Activated naive CD4-positive, alpha-beta T cell treated with anti-CD3 and anti-CD28 coated beads, Interleukin-2, amount 50 U/mL, for 16 hours (primary cell): ENCODE measurements around the gene SNHG17.
"Not testable (repeated sequence)": the region's sequence is repeated elsewhere in the genome, so short reads cannot be mapped to it uniquely, and the experiment has no call there.

Source experiments
- DNase-seq: peaks from one replicate; pipeline ENCODE4 v3.0.0-alpha.2; 2020

The SNHG17 gene

GRCh38 chr20:38418509-38419204 is 16.5 kb downstream of the SNHG17 start:
- DNase-seq, result no peak

- no peak for DNase-seq
Measured at GRCh38 chr20:38414769-38415450, 20.2 kb downstream of the SNHG17 start.

- no peak for DNase-seq
Measured at GRCh38 chr20:38412877-38413577, 22.1 kb downstream of the SNHG17 start.

GRCh38 chr20:38407822-38408221 is 27.3 kb downstream of the SNHG17 start:
- not testable (repeated sequence) for DNase-seq

- DNase-seq, result no peak
Measured at GRCh38 chr20:38407321-38407720, 27.8 kb downstream of the SNHG17 start.

GRCh38 chr20:38406476-38406875 is 28.7 kb downstream of the SNHG17 start:
- no peak for DNase-seq

- no peak for DNase-seq
Measured at GRCh38 chr20:38405132-38405531, 30.0 kb downstream of the SNHG17 start.

GRCh38 chr20:38404016-38404415 is 31.1 kb downstream of the SNHG17 start:
- no peak for DNase-seq

GRCh38 chr20:38402816-38403215 is 32.3 kb downstream of the SNHG17 start:
- no peak for DNase-seq

GRCh38 chr20:38402089-38402488 is 33.0 kb downstream of the SNHG17 start:
- DNase-seq, result no peak

- DNase-seq, result not testable (repeated sequence)
Measured at GRCh38 chr20:38395751-38396395, 39.3 kb downstream of the SNHG17 start.

GRCh38 chr20:38395165-38395564 is 40.0 kb downstream of the SNHG17 start:
- DNase-seq, result no peak

GRCh38 chr20:38393259-38393658 is 41.9 kb downstream of the SNHG17 start:
- DNase-seq, result no peak

- DNase-seq, result no peak
Measured at GRCh38 chr20:38392356-38392755, 42.8 kb downstream of the SNHG17 start.

GRCh38 chr20:38387953-38388352 is 47.2 kb downstream of the SNHG17 start:
- no peak for DNase-seq

GRCh38 chr20:38386851-38387250 is 48.3 kb downstream of the SNHG17 start:
- no peak for DNase-seq

GRCh38 chr20:38386004-38386403 is 49.1 kb downstream of the SNHG17 start:
- no peak for DNase-seq

- no peak for DNase-seq
Measured at GRCh38 chr20:38383147-38383546, 52.0 kb downstream of the SNHG17 start.

GRCh38 chr20:38377838-38378237 is 57.3 kb downstream of the SNHG17 start:
- not testable (repeated sequence) for DNase-seq

GRCh38 chr20:38377039-38377685 is 58.0 kb downstream of the SNHG17 start:
- DNase-seq, result no peak

- no peak for DNase-seq
Measured at GRCh38 chr20:38373898-38374297, 61.2 kb downstream of the SNHG17 start.

- DNase-seq, result no peak
Measured at GRCh38 chr20:38373231-38373867, 61.8 kb downstream of the SNHG17 start.
